Testis (tissue), 3 donors: ENCODE results near the gene ZNF84. TPM values are rescaled to one million over a fixed set of nuclear protein-coding genes. Genes with fewer than 3 reads are reported as not detected.
A peak's percentile ranks its signal among the peaks of the same experiment; 100 is the strongest.

ENCODE experiments used
- DNase-seq: peaks from one replicate; pipeline ENCODE4 v3.0.0-alpha.2; 2019
- H3K27ac ChIP-seq, 2 donors: fragments of 200-600 bp; sonication (generic); one replicate each; pipeline ENCODE4 v1.5.1; 2019
- H3K27me3 ChIP-seq: fragments of 200-600 bp; sonication (generic); one replicate; pipeline ENCODE4 v1.5.1; 2019
- H3K36me3 ChIP-seq: fragments of 200-600 bp; sonication (generic); one replicate; pipeline ENCODE4 v1.5.1; 2017; ENCODE audit warnings: low read depth; ENCODE audit errors: missing control alignments
- H3K4me1 ChIP-seq: fragments of 200-600 bp; sonication (generic); one replicate; pipeline ENCODE4 v1.5.1; 2019
- H3K4me3 ChIP-seq, 2 donors: fragments of 200-600 bp; sonication (generic); one replicate each; pipeline ENCODE4 v1.5.1; 2017 to 2019
- H3K9me3 ChIP-seq: fragments of 200-600 bp; sonication (generic); one replicate; pipeline ENCODE4 v1.5.1; 2017
- CTCF ChIP-seq, 3 experiments: fragments of 450-650 bp in 2 of 3; fragments of 200-600 bp in 1 of 3; sonication (generic) in 1 of 3; IDR thresholded peaks; one replicate each; pipeline ENCODE4 v1.5.1; 2016 to 2019; ENCODE audit warnings: antibody characterized with exemption in 3 of 3, mild to moderate bottlenecking in 2 of 3, moderate library complexity in 1 of 3
- POLR2A ChIP-seq: fragments of 450-650 bp; IDR thresholded peaks from one replicate; pipeline ENCODE4 v1.6.1; 2017; ENCODE audit warnings: antibody characterized with exemption, mild to moderate bottlenecking, moderate library complexity
- WGBS, 2 donors: methylation state at CpG; one replicate each; pipeline ENCODE4 v1.1.5; 2018; 5-methylcytosine and 5-hydroxymethylcytosine counted together
- intact Hi-C: fragments of 100-400 bp; cut with DNase I; formaldehyde crosslinking; loops from one replicate; pipeline ENCODE4 v1.15.1; 2023; ENCODE audit warnings: low total_unique reads
- polyA plus RNA-seq: library from polyadenylated mRNA; stranded (reverse); fragments of 350-450 nt; fragmentation: Illumina TruSeq; extraction: RNeasy Lipid Tissue Mini Kit (QIAGEN cat#74804); gene quantifications from one replicate; pipeline ENCODE4 v1.2.3, GENCODE V29; 2014; ENCODE audit warnings: low read depth, low replicate concordance; ENCODE audit not compliant: insufficient read depth
- total RNA-seq, 2 donors: library from RNA; depleted of rRNA; stranded (reverse); fragments of >200 nt; gene quantifications; one replicate each; pipeline ENCODE4 v1.2.3, GENCODE V29; 2016

Gene ZNF84
- total and polyA plus RNA-seq, 3 donors from 2014 or later = 19.3 to 45.5 (median 37.2) TPM

GRCh38 chr12:133026996-133027395 lies 10.3 kb upstream of the ZNF84 start:
- no peak for DNase-seq
- H3K4me1 ChIP-seq = no peaks in the 10 kb centered on the region
- no peaks in the 10 kb centered on the region for H3K27me3 ChIP-seq
- no peak overlapping the region for H3K27ac ChIP-seq
- TF ChIP-seq CTCF (IDR thresholded peaks at IDR 0.05) (no peak), POLR2A (no peak)
- intact Hi-C loops = no loop called here
- 84 to 87% methylated on average over 7 of the region's 7 CpGs for WGBS, 2 donors
- H3K4me3 ChIP-seq = no peak overlapping the region
- no peaks in the 10 kb centered on the region for H3K36me3 ChIP-seq
- H3K9me3 ChIP-seq = no peaks in the 10 kb centered on the region

GRCh38 chr12:133038118-133038709 lies 905 bp downstream of the ZNF84 start:
- no peak for DNase-seq
- 34 to 43% methylated on average over 4 of the region's 4 CpGs for WGBS, 2 donors
- TF ChIP-seq POLR2A (no peak), CTCF (IDR thresholded peaks at IDR 0.05) (no peak)
- Histone ChIP-seq H3K27me3 (no peaks in the 10 kb centered on the region), H3K27ac (peak overlapping the region; percentile 94 to 97), H3K36me3 (no peaks in the 10 kb centered on the region), H3K4me3 (peak overlapping the region; percentile 75 to 90), H3K4me1 (no peaks in the 10 kb centered on the region), H3K9me3 (no peaks in the 10 kb centered on the region)
- intact Hi-C loops = no loop called here

- Histone ChIP-seq H3K27ac (no peak overlapping the region), H3K27me3 (no peaks in the 10 kb centered on the region), H3K36me3 (no peaks in the 10 kb centered on the region), H3K4me3 (no peak overlapping the region), H3K9me3 (no peaks in the 10 kb centered on the region), H3K4me1 (no peaks in the 10 kb centered on the region)
- no peak for DNase-seq
- WGBS, 2 donors = 97 to 98% methylated on average over 3 of the region's 3 CpGs
- TF ChIP-seq POLR2A (no peak), CTCF (IDR thresholded peaks at IDR 0.05) (no peak)
- intact Hi-C loops = no loop called here
These were observed 9.4 kb downstream of the ZNF84 start for GRCh38 chr12:133046698-133047097.

GRCh38 chr12:133057446-133057845 lies 20.1 kb downstream of the ZNF84 start:
- intact Hi-C loops = no loop called here
- H3K4me1 ChIP-seq = no peaks in the 10 kb centered on the region
- H3K27me3 ChIP-seq = no peaks in the 10 kb centered on the region
- H3K36me3 ChIP-seq = no peaks in the 10 kb centered on the region
- no peak overlapping the region for H3K27ac ChIP-seq
- no peak for DNase-seq
- no peak overlapping the region for H3K4me3 ChIP-seq
- WGBS, 2 donors = 94 to 95% methylated on average over 5 of the region's 5 CpGs
- no peak for TF ChIP-seq CTCF (IDR thresholded peaks at IDR 0.05)
- no peak for TF ChIP-seq POLR2A
- peaks cover 10% of the 10 kb centered on the region for H3K9me3 ChIP-seq
